ENCODE data around the gene KLF12.

Gene KLF12

DNA sequence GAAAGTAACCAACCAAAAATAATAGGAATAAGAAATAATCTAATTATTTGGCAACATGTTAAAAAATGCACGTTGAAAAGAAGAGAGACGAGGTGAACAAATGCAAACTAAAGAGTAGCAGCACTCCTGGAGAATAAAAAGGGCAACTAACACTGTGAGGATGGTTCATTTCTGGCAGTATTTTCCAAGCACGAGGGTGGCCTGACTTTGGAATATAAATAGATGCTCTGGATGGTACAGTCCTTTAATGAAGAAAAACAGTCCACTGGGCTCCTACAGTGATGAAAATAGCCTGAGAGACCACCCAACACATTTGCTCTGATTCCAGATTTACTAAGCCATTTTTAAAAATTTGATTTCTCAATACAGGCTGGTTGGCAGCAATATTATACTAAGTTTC is 17.7 kb upstream of the KLF12 start:
- Mint-ChIP-seq H3K27ac (no peak overlapping the region), H3K27me3 (ENCODE audit: low read depth) (peaks cover 9% of the 10 kb centered on the region), H3K36me3 (ENCODE audit: low read depth) (no peaks in the 10 kb centered on the region), H3K4me1 (ENCODE audit: low read depth) (no peaks in the 10 kb centered on the region), H3K9me3 (no peaks in the 10 kb centered on the region), H3K4me3 (no peak overlapping the region)
- DNase-seq (ENCODE audit: low spot score): no peak

GRCh38 chr13:74148352-74148751 is 14.1 kb upstream of the KLF12 start:
- H3K36me3 Mint-ChIP-seq (ENCODE audit: low read depth): no peaks in the 10 kb centered on the region
- no peak overlapping the region for H3K27ac Mint-ChIP-seq

DNA sequence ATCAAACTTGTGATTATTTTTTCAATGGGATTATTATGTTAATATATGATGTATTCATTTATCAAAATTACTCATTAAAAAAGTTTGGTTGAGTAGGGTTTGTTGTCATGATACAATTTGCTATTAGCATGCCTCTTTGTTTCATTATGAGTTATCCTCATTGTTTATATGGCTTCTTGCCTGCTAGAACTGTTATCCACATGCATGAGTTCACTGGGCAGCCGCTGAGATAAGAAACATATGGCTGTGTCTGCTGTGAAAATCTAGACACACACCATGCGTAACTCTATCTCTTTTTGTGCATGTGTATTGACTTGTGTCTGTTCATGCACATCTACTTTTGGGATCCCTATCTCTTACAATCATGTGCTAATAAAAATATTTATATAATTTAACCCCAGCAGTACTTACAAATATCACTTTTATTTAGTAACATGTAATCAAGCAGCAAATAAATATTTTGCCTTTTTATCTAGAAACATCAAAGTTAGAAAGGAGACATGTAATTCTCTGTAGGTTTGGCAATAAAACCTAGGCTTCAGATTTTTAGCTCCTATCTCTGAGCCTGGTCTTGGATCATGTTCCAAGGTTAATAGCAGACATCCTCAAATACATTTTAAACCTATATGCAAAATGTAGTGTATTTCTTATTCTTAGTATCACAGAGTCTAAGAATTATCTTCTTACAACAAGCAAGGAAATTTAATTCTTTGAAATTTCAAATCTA is 11.2 kb upstream of the KLF12 start:
- Mint-ChIP-seq H3K4me3 (no peak overlapping the region), H3K27me3 (ENCODE audit: low read depth) (peaks cover 39% of the 10 kb centered on the region), H3K4me1 (ENCODE audit: low read depth) (no peaks in the 10 kb centered on the region), H3K27ac (no peak overlapping the region), H3K36me3 (ENCODE audit: low read depth) (no peaks in the 10 kb centered on the region), H3K9me3 (no peaks in the 10 kb centered on the region)
- no peak for DNase-seq (ENCODE audit: low spot score)

More at GRCh38 chr13:74148352-74148751, 14.1 kb upstream of the KLF12 start:
- H3K27me3 Mint-ChIP-seq (ENCODE audit: low read depth): peaks cover 20% of the 10 kb centered on the region
- H3K9me3 Mint-ChIP-seq: no peaks in the 10 kb centered on the region
- H3K4me3 Mint-ChIP-seq: no peak overlapping the region
- DNase-seq (ENCODE audit: low spot score): no peak
- no peaks in the 10 kb centered on the region for H3K4me1 Mint-ChIP-seq (ENCODE audit: low read depth)

DNA sequence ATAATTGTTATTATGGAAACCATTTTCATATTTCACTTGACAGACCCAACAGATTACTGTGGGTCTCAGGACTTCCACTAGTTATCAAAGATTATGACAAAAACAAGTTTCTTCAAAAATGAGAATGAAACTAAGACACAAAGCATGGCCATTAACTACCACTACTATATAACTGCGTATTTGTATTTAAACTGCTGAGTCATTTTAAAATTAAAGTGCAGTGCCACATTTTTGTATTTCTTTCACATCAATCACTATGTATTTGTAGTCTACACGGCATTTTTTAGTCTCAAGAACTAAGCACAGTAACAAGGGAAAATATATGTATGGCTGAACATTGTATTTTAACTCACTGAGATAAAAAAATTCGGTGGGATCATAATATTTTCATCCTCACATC is 10.1 kb upstream of the KLF12 start:
- DNase-seq (ENCODE audit: low spot score): no peak
- H3K4me3 Mint-ChIP-seq: no peak overlapping the region
- peaks cover 34% of the 10 kb centered on the region for H3K27me3 Mint-ChIP-seq (ENCODE audit: low read depth)
- no peaks in the 10 kb centered on the region for H3K36me3 Mint-ChIP-seq (ENCODE audit: low read depth)
- no peak overlapping the region for H3K27ac Mint-ChIP-seq
- no peaks in the 10 kb centered on the region for H3K4me1 Mint-ChIP-seq (ENCODE audit: low read depth)
- H3K9me3 Mint-ChIP-seq: no peaks in the 10 kb centered on the region

DNA sequence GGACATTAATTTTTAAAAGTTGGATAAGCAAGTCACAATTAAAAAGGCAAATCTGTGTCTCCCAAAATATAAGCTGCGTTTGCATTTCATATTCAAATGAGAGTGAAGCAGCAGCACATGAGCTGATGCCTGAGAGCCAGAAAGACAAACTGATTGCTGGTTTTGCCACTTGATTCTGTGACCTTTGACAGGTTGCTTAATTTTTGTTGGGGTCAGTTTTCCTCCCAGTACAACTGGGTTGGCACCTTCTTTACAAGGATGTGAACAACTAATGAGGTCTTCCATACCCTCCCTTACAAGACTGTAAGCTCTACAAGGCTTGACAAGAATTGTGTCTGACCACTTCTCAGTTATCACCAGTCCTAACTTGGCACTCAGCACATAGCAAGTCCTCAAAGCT is 8.1 kb upstream of the KLF12 start:
- Mint-ChIP-seq H3K36me3 (ENCODE audit: low read depth) (no peaks in the 10 kb centered on the region), H3K4me1 (ENCODE audit: low read depth) (no peaks in the 10 kb centered on the region), H3K27me3 (ENCODE audit: low read depth) (peaks cover 44% of the 10 kb centered on the region), H3K9me3 (no peaks in the 10 kb centered on the region), H3K27ac (no peak overlapping the region), H3K4me3 (no peak overlapping the region)
- DNase-seq (ENCODE audit: low spot score): no peak

- DNase-seq (ENCODE audit: low spot score): no peak
- no peak overlapping the region for H3K27ac Mint-ChIP-seq
These were observed 4.0 kb upstream of the KLF12 start for GRCh38 chr13:74138241-74138640.

GRCh38 chr13:74136084-74136658 is 2.0 kb upstream of the KLF12 start:
- Mint-ChIP-seq H3K4me3 (no peak overlapping the region), H3K27me3 (ENCODE audit: low read depth) (peaks cover 20% of the 10 kb centered on the region), H3K36me3 (ENCODE audit: low read depth) (peaks cover 9% of the 10 kb centered on the region), H3K27ac (no peak overlapping the region), H3K4me1 (ENCODE audit: low read depth) (peaks cover 11% of the 10 kb centered on the region), H3K9me3 (no peaks in the 10 kb centered on the region)
- DNase-seq (ENCODE audit: low spot score): peak; percentile 54

More at GRCh38 chr13:74138241-74138640, 4.0 kb upstream of the KLF12 start:
- no peaks in the 10 kb centered on the region for H3K9me3 Mint-ChIP-seq
- no peak overlapping the region for H3K4me3 Mint-ChIP-seq
- H3K36me3 Mint-ChIP-seq (ENCODE audit: low read depth): peaks cover 2% of the 10 kb centered on the region
- H3K4me1 Mint-ChIP-seq (ENCODE audit: low read depth): no peaks in the 10 kb centered on the region
- H3K27me3 Mint-ChIP-seq (ENCODE audit: low read depth): peaks cover 34% of the 10 kb centered on the region

- Mint-ChIP-seq H3K4me3 (peak overlapping the region; percentile 78), H3K36me3 (ENCODE audit: low read depth) (peaks cover 9% of the 10 kb centered on the region), H3K9me3 (no peaks in the 10 kb centered on the region), H3K4me1 (ENCODE audit: low read depth) (peaks cover 18% of the 10 kb centered on the region), H3K27ac (no peak overlapping the region), H3K27me3 (ENCODE audit: low read depth) (peaks cover 13% of the 10 kb centered on the region)
- peak; percentile 73 for DNase-seq (ENCODE audit: low spot score)
These were observed 1.3 kb upstream of the KLF12 start for GRCh38 chr13:74135326-74136083.

- H3K27me3 Mint-ChIP-seq (ENCODE audit: low read depth): peaks cover 11% of the 10 kb centered on the region
- peak overlapping the region; percentile 78 for H3K4me3 Mint-ChIP-seq
- DNase-seq (ENCODE audit: low spot score): peak; percentile 73
- peak overlapping the region; percentile 77 for H3K27ac Mint-ChIP-seq
- no peaks in the 10 kb centered on the region for H3K9me3 Mint-ChIP-seq
- peaks cover 9% of the 10 kb centered on the region for H3K36me3 Mint-ChIP-seq (ENCODE audit: low read depth)
- H3K4me1 Mint-ChIP-seq (ENCODE audit: low read depth): peaks cover 23% of the 10 kb centered on the region
These were observed 647 bp upstream of the KLF12 start for GRCh38 chr13:74134777-74135325.

DNA sequence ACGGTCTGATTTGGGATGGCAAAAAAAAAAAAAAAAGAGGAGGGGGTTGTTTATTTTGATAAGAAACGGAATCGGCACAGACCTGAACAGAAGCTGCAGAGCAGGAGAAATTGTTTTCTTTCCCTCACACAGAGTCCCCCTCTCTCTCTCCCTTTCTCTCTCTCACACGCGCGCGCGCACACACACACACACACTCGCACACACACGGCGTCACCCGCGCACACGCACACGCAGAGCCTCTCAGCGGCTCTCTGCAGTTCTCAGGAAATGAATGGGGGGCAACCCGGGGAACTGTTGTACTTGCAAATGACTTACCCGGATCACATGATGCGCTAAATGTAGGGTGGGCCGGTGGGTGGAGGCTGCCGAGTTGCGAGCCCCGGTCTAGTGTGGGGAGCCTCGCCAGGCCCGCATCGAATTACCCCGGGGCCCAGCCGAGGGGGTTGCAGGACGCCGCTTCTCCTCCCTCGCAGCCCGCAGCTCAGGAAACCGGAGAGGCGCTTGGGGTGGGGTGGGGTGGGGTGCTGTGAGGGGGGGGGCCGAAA is 475 bp downstream of the KLF12 start:
- peak; percentile 83 for DNase-seq (ENCODE audit: low spot score)
- Mint-ChIP-seq H3K9me3 (no peaks in the 10 kb centered on the region), H3K4me3 (peak overlapping the region; percentile 99), H3K27me3 (ENCODE audit: low read depth) (peaks cover 6% of the 10 kb centered on the region), H3K27ac (peak overlapping the region; percentile 100), H3K4me1 (ENCODE audit: low read depth) (peaks cover 30% of the 10 kb centered on the region), H3K36me3 (ENCODE audit: low read depth) (peaks cover 9% of the 10 kb centered on the region)

DNA sequence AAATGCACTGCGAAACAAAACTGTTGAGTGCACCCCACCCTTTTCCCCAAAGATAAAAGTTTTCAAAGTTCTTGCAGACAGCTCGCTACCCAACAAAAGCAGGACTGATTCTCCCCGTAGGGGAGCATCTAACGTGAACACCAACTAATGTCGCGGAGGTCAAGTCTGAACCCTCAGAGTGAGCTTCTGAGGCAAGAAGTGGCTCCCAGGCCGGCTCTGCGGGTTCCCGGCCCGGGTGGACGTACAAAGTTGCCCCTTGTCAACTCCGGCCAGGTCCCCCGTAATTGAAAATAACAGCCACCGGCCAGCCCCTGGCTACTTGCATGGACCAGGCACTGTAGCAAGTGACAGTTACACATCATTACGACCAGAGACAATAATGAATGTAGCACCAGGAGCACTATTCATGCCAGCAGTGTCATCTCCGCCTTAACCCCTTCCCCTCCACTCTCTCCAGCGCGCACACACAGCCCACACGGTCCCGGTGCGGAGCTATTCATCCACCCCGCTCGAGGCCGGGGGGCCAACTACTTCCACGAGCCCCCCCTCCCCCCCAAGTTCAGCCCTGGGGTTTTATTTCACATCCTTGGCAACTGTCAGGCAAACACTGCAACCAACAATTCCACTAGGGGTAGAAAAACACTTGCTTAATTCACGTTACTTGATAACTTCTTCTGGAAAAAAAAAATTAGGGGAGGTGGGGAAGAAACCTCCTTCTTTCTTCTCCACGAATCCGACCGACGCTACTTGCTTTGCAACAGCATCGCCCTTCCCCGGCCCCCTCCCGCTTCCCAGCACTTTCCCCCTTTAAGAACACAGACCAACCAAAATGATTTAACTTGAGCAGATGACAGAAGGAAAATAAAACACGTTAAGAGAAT is 1.2 kb downstream of the KLF12 start:
- no peaks in the 10 kb centered on the region for H3K9me3 Mint-ChIP-seq
- peak; percentile 44 for DNase-seq (ENCODE audit: low spot score)
- peaks cover 9% of the 10 kb centered on the region for H3K36me3 Mint-ChIP-seq (ENCODE audit: low read depth)
- peak overlapping the region; percentile 100 for H3K27ac Mint-ChIP-seq
- H3K4me1 Mint-ChIP-seq (ENCODE audit: low read depth): peaks cover 36% of the 10 kb centered on the region
- H3K27me3 Mint-ChIP-seq (ENCODE audit: low read depth): peaks cover under 1% of the 10 kb centered on the region
- peak overlapping the region; percentile 99 for H3K4me3 Mint-ChIP-seq

- Mint-ChIP-seq H3K27ac (peak overlapping the region; percentile 100), H3K4me1 (ENCODE audit: low read depth) (peaks cover 36% of the 10 kb centered on the region), H3K4me3 (peak overlapping the region; percentile 99), H3K36me3 (ENCODE audit: low read depth) (peaks cover 9% of the 10 kb centered on the region), H3K27me3 (ENCODE audit: low read depth) (no peaks in the 10 kb centered on the region), H3K9me3 (no peaks in the 10 kb centered on the region)
- peak; percentile 57 for DNase-seq (ENCODE audit: low spot score)
These were observed 1.9 kb downstream of the KLF12 start for GRCh38 chr13:74132152-74132775.

DNA sequence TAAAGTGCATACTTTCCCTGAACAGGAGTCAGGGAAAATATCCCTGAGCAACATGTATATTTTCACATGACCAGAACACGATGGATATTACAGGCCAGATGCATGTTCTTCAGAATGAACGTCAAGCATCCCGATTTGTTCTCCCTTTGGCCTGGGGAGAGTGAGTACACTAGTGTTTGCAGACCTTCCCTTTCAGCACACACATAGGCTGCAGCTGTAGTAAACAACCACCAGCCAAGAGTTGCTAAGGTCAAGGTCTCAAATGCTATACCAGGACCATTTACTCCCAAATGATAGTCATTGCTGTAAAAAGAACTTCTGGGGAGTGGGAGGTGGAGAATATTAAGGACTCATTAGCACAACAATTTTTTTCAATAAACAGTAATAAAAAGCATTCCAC is 3.0 kb downstream of the KLF12 start:
- H3K4me1 Mint-ChIP-seq (ENCODE audit: low read depth): peaks cover 39% of the 10 kb centered on the region
- H3K9me3 Mint-ChIP-seq: no peaks in the 10 kb centered on the region
- DNase-seq (ENCODE audit: low spot score): no peak
- H3K4me3 Mint-ChIP-seq: peak overlapping the region; percentile 73
- H3K27me3 Mint-ChIP-seq (ENCODE audit: low read depth): no peaks in the 10 kb centered on the region
- peaks cover 9% of the 10 kb centered on the region for H3K36me3 Mint-ChIP-seq (ENCODE audit: low read depth)
- peak overlapping the region; percentile 55 for H3K27ac Mint-ChIP-seq
